Karpas-422 (cell line): ENCODE results near the gene ANXA8. TPM values are rescaled to one million over a fixed set of nuclear protein-coding genes. Genes with fewer than 3 reads are reported as not detected.
A peak's percentile ranks its signal among the peaks of the same experiment; 100 is the strongest.
"Not testable (repeated sequence)": the region's sequence is repeated elsewhere in the genome, so short reads cannot be mapped to it uniquely, and the experiment has no call there.

Experiments
- DNase-seq: peaks from one replicate; pipeline ENCODE4 v3.0.0-alpha.2; 2015
- H2AFZ ChIP-seq: fragments of 200-600 bp; sonication (generic); 2 replicates; pipeline ENCODE4 v1.6.1; 2014; ENCODE audit warnings: antibody characterized with exemption, low read length, mixed read lengths
- H3K27ac ChIP-seq: fragments of 200-600 bp; sonication (generic); 2 replicates; pipeline ENCODE4 v1.5.1; 2014; ENCODE audit warnings: mild to moderate bottlenecking, low read length, moderate library complexity
- H3K27me3 ChIP-seq: fragments of 200-600 bp; sonication (generic); 2 replicates; pipeline ENCODE4 v1.6.1; 2014; ENCODE audit warnings: low read length, mixed read lengths
- H3K36me3 ChIP-seq: fragments of 200-600 bp; sonication (generic); 2 replicates; pipeline ENCODE4 v1.6.1; 2014; ENCODE audit warnings: low read length, mixed read lengths; ENCODE audit not compliant: insufficient read depth
- H3K4me1 ChIP-seq: fragments of 200-600 bp; sonication (generic); 2 replicates; pipeline ENCODE4 v1.6.1; 2014; ENCODE audit warnings: mild to moderate bottlenecking, low read length, mixed read lengths
- H3K4me2 ChIP-seq: fragments of 200-600 bp; sonication (generic); 2 replicates; pipeline ENCODE4 v1.6.1; 2014; ENCODE audit warnings: low read length, low read depth, mild to moderate bottlenecking; ENCODE audit not compliant: poor library complexity, severe bottlenecking
- H3K4me3 ChIP-seq: fragments of 200-600 bp; sonication (generic); 2 replicates; pipeline ENCODE4 v1.5.1; 2014; ENCODE audit warnings: mild to moderate bottlenecking, antibody characterized with exemption, low read length, mixed read lengths
- H3K79me2 ChIP-seq: fragments of 200-600 bp; sonication (generic); 2 replicates; pipeline ENCODE4 v1.6.1; 2014; ENCODE audit warnings: mild to moderate bottlenecking, low read length, mixed read lengths
- H3K9ac ChIP-seq: fragments of 200-600 bp; sonication (generic); 2 replicates; pipeline ENCODE4 v1.6.0; 2014; ENCODE audit warnings: low read length
- H3K9me2 ChIP-seq: fragments of 200-600 bp; sonication (generic), shearing (Covaris generic); replicated peaks from 2 replicates; pipeline ENCODE4 v1.6.0; 2014; ENCODE audit warnings: mild to moderate bottlenecking, low read length, moderate library complexity; ENCODE audit not compliant: insufficient read depth
- H3K9me3 ChIP-seq: fragments of 300-700, 200-600 bp; sonication (generic); 2 replicates; pipeline ENCODE4 v1.6.1; 2014; ENCODE audit warnings: low read length, mixed read lengths
- H4K20me1 ChIP-seq: fragments of 200-600 bp; sonication (generic); 2 replicates; pipeline ENCODE4 v1.6.1; 2014; ENCODE audit warnings: mild to moderate bottlenecking, antibody characterized with exemption, low read length, low read depth; ENCODE audit not compliant: insufficient read depth
- total RNA-seq: library from RNA; depleted of rRNA; stranded (reverse); fragments of >200 nt; shearing (Covaris generic); gene quantifications from 2 replicates; pipeline ENCODE4 v1.2.3, GENCODE V29; 2014; ENCODE audit warnings: low replicate concordance

Gene ANXA8
- total RNA-seq, 1 experiment from 2014 or later: not detected

DNA sequence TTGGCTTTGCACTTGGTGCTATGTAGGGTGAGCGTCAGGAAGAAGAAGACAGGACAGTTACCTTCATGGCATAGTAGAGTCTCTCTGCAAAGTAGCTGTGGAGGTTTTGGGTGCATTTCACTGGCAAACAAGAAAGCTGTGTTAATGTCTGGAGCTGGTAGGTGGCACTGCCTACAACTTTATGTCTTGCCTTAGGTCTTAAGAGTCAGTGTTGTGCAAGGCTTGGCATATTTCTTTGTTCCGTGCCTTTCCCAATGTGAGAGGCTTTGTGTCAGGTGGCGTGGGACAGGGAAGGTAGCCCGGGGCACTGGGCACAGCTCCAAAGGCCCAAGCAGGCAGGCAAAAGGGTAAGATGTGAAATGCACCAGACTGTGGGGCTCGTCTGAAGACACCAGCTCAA, 11.8 kb downstream of the ANXA8 start:
- not testable (repeated sequence) for H3K9ac ChIP-seq, DNase-seq, H2AFZ ChIP-seq, H3K4me1 ChIP-seq, H3K79me2 ChIP-seq, H3K27ac ChIP-seq, H3K4me2 ChIP-seq, H3K27me3 ChIP-seq, H3K36me3 ChIP-seq, H3K9me3 ChIP-seq, H4K20me1 ChIP-seq, H3K4me3 ChIP-seq, H3K9me2 ChIP-seq

DNA sequence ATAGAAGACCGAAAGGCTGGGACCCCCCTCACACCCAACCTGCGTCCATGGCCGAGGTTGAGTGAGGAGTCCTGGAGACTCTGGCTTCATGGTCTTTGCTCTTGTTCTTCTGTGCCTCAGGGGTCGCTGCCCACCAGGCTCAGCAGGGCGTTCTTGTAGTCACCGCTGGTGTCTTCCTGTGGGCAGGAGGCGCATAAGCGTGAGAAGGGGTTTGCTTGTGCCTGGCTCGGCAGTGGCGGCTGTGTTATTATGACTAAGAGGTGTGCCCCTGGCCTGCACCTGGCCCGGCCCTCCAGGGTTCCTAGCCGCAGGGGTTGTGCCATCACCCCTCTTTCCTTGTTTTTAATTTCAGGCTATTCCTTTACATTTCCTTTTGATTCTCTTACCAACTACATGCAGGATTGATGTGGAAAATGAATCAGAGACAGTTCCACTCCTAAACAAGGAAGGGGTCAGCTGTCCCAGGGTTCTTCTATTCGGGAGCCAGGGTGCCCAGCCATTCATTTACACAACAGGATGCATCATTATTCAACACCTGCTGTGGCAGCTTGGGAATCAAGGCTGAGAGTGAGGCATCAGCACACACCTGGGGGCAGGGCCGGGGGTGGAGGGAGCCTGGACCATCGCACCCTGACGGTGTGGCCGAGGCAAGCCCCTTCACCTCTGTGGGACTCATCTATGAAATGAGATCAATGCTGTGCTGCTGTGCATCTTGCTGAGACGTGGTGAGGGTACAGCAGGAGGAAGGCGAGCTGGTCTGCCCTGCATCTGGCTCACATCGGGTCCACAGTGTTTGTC, 15.0 kb downstream of the ANXA8 start:
- not testable (repeated sequence) for H3K9me2 ChIP-seq, H3K9me3 ChIP-seq, H3K9ac ChIP-seq, H3K27me3 ChIP-seq, H3K79me2 ChIP-seq, H4K20me1 ChIP-seq, H3K36me3 ChIP-seq, H3K27ac ChIP-seq, H3K4me3 ChIP-seq, H3K4me2 ChIP-seq, H2AFZ ChIP-seq, H3K4me1 ChIP-seq
- peak; percentile 19 for DNase-seq

DNA sequence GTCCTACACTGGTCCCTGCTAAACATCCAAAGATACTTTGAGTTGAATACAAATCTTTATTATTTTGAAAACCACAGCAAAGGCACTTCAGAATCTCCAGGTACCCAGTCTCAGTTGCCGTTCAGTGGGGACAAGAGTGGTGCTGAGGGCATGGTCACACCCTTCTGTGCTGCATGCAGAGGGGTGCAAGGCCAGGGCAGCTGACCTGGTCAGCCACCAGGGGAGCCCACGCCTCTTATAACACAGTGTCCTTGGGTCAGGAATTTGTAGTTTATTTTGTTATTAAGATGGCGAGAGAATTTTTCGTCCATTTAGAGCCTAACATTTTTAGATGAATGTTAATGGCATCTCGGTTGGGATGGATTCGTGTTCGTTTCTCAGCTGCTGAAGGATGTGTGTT, 16.0 kb downstream of the ANXA8 start:
- H3K4me1 ChIP-seq, H2AFZ ChIP-seq, H3K9me3 ChIP-seq, H3K36me3 ChIP-seq, H4K20me1 ChIP-seq, H3K9ac ChIP-seq, H3K4me2 ChIP-seq, H3K9me2 ChIP-seq, DNase-seq, H3K27me3 ChIP-seq, H3K27ac ChIP-seq, H3K79me2 ChIP-seq, H3K4me3 ChIP-seq: not testable (repeated sequence)

DNA sequence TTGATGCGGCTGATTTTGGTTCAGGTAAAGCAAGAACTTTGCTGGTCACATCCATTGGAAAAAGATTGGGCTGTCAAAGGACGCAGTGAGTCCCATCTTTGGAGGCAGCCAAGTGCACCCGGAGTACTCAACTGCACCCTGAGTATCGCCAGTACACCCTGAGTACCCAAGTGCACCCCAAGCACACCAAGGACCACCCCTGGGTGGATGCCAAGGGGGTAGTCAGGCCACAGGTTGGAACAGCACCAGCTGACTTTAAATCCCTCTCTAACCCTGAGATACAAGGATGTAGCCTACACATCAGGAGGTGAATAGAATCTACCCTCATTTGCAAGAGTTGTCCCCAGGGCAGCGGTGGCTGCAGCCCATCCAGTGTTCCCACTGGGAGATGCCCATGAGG, 16.5 kb downstream of the ANXA8 start:
- not testable (repeated sequence) for H3K9ac ChIP-seq, H3K9me2 ChIP-seq, H3K27me3 ChIP-seq, H3K9me3 ChIP-seq, H3K4me1 ChIP-seq, H3K79me2 ChIP-seq, H4K20me1 ChIP-seq, H3K36me3 ChIP-seq, H3K27ac ChIP-seq, H3K4me3 ChIP-seq, H3K4me2 ChIP-seq, H2AFZ ChIP-seq, DNase-seq

DNA sequence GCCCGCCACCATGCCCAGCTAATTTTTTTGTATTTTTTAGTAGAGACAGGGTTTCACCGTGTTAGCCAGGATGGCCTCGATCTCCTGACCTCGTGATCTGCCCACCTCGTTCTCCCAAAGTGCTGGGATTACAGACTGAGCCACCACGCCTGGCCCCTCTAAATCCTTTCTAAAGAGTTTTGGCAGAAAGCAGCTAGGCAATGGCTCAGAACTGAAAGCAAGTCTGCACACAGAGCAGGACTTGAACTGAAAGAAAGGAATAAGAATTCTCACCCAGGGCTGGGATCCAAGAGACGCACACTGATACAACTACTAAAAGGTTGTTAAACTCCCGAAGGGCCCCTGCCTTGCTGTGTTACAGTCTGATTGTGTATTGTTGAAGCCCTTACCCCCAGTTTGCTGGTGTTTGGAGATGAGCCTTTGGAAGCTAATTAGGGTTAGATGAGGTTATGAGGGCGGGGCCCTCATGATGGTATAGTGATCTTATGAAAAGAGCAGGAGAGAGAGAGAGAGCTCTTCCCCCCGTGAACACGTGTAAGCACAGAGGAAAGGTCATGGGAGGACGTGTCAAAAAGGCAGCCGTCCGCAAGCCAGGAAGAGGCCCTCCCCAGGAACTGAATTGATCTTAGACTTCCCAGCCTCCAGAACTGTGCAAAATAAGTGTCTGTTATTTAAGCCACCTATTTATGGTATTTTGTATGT, 18.5 kb downstream of the ANXA8 start:
- H3K9ac ChIP-seq, H3K9me2 ChIP-seq, H3K27ac ChIP-seq, H2AFZ ChIP-seq, H4K20me1 ChIP-seq, H3K4me1 ChIP-seq, DNase-seq, H3K9me3 ChIP-seq, H3K4me3 ChIP-seq, H3K79me2 ChIP-seq, H3K4me2 ChIP-seq, H3K27me3 ChIP-seq, H3K36me3 ChIP-seq: not testable (repeated sequence)

DNA sequence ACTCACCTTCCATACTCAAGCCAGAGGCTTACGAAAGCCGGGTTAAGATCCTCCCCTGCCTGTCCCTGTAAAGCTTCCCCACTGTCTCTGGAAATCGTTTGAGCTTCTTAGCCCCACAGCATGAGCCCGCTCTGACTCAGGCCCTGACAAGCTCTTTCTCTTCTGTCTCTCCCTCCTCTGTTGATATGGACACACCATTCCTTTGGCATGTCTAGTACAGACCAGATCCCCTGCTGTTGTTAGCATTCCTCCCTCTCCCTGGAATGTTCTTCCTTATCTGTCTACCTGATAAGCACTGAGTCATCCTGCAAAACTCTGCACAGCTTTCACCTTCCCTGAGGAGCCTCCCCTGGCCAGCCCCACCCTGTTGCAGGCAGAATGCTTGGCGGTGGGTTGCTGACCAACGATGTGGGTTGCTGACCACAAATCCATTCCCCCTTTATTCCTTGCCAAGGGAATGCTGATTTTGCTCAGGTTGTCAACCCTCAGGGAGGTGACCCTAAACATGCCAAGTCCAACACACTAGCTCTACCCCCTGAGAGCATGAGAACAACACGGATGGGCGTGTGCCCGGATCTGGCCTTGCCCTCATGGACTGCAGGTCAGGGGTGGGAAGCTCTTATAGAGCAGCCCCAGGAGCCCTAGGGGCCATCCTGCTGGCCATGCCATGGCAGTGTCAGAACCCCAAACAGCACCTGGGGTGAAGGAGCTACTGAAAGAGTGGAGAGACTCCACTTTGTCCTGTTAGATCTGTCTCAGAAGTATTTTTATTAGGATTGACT, 21.1 kb downstream of the ANXA8 start:
- not testable (repeated sequence) for H3K36me3 ChIP-seq, H3K4me3 ChIP-seq, H4K20me1 ChIP-seq, H3K79me2 ChIP-seq, H3K27ac ChIP-seq, H3K9ac ChIP-seq, H3K4me2 ChIP-seq, H3K9me3 ChIP-seq, DNase-seq, H3K4me1 ChIP-seq, H3K27me3 ChIP-seq, H3K9me2 ChIP-seq, H2AFZ ChIP-seq

DNA sequence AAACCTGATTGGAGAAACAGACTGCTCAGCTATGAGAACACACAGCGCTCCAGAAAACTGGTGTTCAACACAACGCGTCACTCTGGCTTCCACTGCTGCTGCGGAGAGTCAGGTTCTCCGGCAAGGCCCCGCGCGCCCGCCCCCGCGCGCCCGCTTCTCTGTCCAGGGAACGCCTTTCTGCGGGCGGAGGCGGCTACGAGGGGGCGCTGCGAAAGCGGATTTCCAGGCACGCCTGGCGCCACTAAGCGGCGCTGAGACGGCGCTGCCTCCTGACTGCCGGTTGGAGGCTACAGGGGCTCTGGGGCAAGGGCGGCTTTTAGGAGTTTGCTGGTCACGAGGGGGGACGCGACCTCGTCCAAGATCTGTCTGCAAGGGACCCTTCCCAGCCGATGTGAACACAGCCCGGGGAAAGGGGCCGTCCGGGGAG, 22.6 kb downstream of the ANXA8 start:
- H4K20me1 ChIP-seq, H3K36me3 ChIP-seq, H3K79me2 ChIP-seq, H3K4me2 ChIP-seq, H3K4me1 ChIP-seq, H3K9me2 ChIP-seq, H3K4me3 ChIP-seq, H3K27ac ChIP-seq, H2AFZ ChIP-seq, H3K27me3 ChIP-seq, DNase-seq, H3K9ac ChIP-seq, H3K9me3 ChIP-seq: not testable (repeated sequence)

DNA sequence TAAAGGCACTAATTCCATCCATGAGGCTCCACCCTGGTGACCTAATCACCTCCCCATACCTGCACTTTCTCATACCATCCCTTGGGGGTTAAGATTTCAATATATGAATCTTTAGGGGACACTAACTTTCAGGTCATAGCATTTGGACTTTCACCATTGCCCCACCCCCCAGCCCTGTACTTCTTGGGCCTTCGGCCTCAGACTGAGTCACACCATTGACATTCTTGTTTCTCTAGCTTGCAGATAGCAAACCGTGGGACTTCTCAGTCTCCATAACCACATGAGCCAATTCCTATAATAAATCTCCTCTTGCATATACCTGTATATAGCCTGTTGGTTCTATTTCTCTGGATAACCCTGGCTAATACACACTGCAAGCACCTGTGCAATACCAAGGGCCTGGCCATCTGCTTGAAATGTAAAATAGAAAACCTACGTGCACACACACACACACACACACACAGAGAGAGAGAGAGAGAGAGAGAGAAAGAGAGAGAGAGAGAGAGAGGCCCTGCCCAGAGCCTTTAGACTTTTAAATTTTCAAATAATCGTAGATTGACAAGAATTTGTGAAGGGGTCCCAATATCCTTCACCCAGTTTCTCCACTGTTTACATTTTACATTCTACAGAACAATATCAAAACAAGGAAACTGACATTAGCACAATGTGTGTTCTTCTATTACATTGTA, 25.3 kb downstream of the ANXA8 start:
- H3K4me3 ChIP-seq: no peak overlapping the region
- no peak overlapping the region for H2AFZ ChIP-seq
- H3K9me2 ChIP-seq: no peaks in the 10 kb centered on the region
- no peaks in the 10 kb centered on the region for H3K36me3 ChIP-seq
- H3K79me2 ChIP-seq: no peaks in the 10 kb centered on the region
- no peak for DNase-seq
- H3K9me3 ChIP-seq: no peaks in the 10 kb centered on the region
- H3K4me1 ChIP-seq: peaks cover 5% of the 10 kb centered on the region; the same call in 1 of the 2 replicates
- H3K27ac ChIP-seq: no peak overlapping the region
- no peaks in the 10 kb centered on the region for H3K27me3 ChIP-seq
- H3K9ac ChIP-seq: no peak overlapping the region
- H4K20me1 ChIP-seq: no peaks in the 10 kb centered on the region
- H3K4me2 ChIP-seq: no peak overlapping the region
